ENCODE measurements around the gene FBXL16. TPM values are rescaled to one million over a fixed set of nuclear protein-coding genes. Genes with fewer than 3 reads are reported as not detected.

The FBXL16 gene
- total and polyA plus RNA-seq, 9 of the 15 experiments (the other 6 are each of a cell fraction or from before 2014, with no cell fraction given), result 0.21 to 8.2 (median 1.7) TPM

GRCh38 chr16:674968-675883 lies 30.4 kb downstream of the FBXL16 start, which contains the start of gene RHBDL1 (continued):
- TF ChIP-seq TEAD4 (IDR thresholded peaks at IDR 0.05; ENCODE audit: low read length) (0 out of 2 replicates have a peak, but pooled peaks have one; percentile 5), TEAD4 (CRISPR knock-in tag; IDR thresholded peaks at IDR 0.05; ENCODE audit: borderline replicate concordance) (no peak), E2F3 (CRISPR knock-in tag; IDR thresholded peaks at IDR 0.05) (no peak), NCOA1 (IDR thresholded peaks at IDR 0.05; ENCODE audit: low read depth) (0 out of 2 replicates have a peak, but pooled peaks have one; percentile 42), PKNOX1 (IDR thresholded peaks at IDR 0.05) (no peak), ZNF644 (tag; IDR thresholded peaks at IDR 0.05; ENCODE audit: low read depth) (no peak), ZFP91 (CRISPR knock-in tag; IDR thresholded peaks at IDR 0.05) (peak; percentile 48; the same call in 1 of the 2 replicates), ATF6 (CRISPR knock-in tag; IDR thresholded peaks at IDR 0.05) (no peak), BCLAF1 (IDR thresholded peaks at IDR 0.05; ENCODE audit: borderline replicate concordance in 1 of 2, control insufficient read depth in 1 of 2, low read depth in 2 of 2, low read length in 1 of 2) (no peak; a peak in 1 of 4 replicates), VEZF1 (CRISPR knock-in tag; IDR thresholded peaks at IDR 0.05) (peak; percentile 72), E2F4 (CRISPR knock-in tag; IDR thresholded peaks at IDR 0.05; ENCODE audit: low read depth) (no peak), CREB3 (tag; conservative IDR thresholded peaks at IDR 0.05; ENCODE audit: low read depth) (no peak)

Data from K562 (cell line).